ENCODE data around the gene E2F8.

The E2F8 gene

DNA sequence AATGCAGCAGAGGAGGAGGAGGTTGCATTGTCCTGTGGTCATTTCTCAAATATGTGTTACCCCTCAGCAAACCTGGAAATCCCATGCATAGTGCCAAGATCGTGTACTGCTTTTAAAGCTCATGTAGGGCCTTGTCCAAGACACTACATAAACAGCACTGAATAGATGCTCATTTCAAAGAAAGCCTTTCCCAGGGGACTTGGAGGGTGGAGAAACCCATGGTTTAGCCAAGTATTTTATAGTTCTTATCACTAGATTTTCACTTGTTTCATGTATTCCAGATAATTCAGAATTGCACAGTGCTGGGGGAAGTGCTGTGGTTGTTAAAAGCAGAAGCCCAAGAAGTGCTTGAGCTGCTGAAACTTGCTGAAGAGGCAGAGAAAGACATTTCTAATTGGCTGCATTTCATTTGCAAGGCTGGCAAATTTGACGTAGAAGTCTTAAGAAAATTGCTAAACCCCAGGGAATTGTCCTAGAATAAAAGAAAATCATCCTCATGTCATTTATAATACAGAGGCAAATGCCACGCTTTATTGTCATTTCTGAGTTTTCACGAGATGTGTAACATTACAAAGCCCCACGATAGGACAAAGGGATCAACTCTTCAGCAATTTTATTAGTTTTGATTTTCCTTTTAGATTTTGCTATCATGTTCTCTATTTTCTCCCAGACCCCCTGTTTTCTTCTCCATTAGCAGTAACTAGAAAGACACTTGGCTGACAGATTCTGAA lies 59.0 kb downstream of the E2F8 start:
- DNase-seq (ENCODE audit: low spot score), result no peak

DNA sequence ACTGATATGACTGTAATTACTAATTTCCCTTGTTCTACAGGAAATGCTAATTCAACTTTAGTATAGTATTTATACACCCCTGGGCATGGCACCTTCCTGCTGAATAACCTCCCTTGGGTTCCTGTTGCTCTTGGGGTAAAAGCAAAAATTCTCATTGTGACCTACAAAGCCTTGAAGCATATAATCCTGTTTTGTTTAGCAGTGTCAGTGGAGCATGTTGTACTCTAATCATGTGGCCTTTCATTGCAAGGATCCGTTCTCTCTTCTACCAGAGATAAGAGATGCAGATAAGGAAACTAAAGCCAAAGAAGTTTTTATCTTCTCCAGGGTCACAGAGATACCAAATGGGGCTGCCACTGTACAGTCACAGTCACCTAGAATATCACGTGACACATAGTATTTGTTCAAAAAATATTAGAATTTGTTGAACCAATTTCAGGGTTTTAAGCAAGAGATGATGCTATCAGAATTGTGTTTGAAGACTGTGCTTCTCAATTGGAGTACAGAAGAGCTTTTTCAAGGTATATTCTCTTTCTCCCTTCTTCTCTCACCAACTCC lies 64.0 kb downstream of the E2F8 start:
- DNase-seq (ENCODE audit: low spot score), result no peak
- TF ChIP-seq, protein P1, sequence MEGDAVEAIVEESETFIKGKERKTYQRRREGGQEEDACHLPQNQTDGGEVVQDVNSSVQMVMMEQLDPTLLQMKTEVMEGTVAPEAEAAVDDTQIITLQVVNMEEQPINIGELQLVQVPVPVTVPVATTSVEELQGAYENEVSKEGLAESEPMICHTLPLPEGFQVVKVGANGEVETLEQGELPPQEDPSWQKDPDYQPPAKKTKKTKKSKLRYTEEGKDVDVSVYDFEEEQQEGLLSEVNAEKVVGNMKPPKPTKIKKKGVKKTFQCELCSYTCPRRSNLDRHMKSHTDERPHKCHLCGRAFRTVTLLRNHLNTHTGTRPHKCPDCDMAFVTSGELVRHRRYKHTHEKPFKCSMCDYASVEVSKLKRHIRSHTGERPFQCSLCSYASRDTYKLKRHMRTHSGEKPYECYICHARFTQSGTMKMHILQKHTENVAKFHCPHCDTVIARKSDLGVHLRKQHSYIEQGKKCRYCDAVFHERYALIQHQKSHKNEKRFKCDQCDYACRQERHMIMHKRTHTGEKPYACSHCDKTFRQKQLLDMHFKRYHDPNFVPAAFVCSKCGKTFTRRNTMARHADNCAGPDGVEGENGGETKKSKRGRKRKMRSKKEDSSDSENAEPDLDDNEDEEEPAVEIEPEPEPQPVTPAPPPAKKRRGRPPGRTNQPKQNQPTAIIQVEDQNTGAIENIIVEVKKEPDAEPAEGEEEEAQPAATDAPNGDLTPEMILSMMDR (IDR thresholded peaks at IDR 0.05; ENCODE audit: extremely low read depth, missing control alignments), result no peak

More for the DNA sequence above, 59.0 kb downstream of the E2F8 start:
- TF ChIP-seq, protein P1 (IDR thresholded peaks at IDR 0.05; ENCODE audit: extremely low read depth, missing control alignments), result no peak

All from GM20000 (cell line).